NT2/D1 (cell line): ENCODE measurements around the gene RPEL1.
A peak's percentile ranks its signal among the peaks of the same experiment; 100 is the strongest.
"Not testable (repeated sequence)": the region's sequence is repeated elsewhere in the genome, so short reads cannot be mapped to it uniquely, and the experiment has no call there.

Source experiments
- DNase-seq: peaks from one replicate; pipeline ENCODE4 v3.0.0-alpha.2; 2011; ENCODE audit warnings: low read depth, low spot score
- H3K27me3 ChIP-seq: 2 replicates; pipeline ENCODE4 v1.6.0; 2011; ENCODE audit warnings: mild to moderate bottlenecking; ENCODE audit not compliant: insufficient read length, insufficient read depth
- H3K36me3 ChIP-seq: 2 replicates; pipeline ENCODE4 v1.6.1; 2011; ENCODE audit warnings: mild to moderate bottlenecking, low read length, mixed read lengths; ENCODE audit not compliant: insufficient read depth, insufficient read length
- H3K4me1 ChIP-seq: 2 replicates; pipeline ENCODE4 v1.5.1; 2011; ENCODE audit not compliant: insufficient read depth, insufficient read length
- H3K4me3 ChIP-seq: 2 replicates; pipeline ENCODE4 v1.5.1; 2011; ENCODE audit warnings: low read depth; ENCODE audit not compliant: insufficient read length
- H3K9ac ChIP-seq: 2 replicates; pipeline ENCODE4 v1.6.0; 2011; ENCODE audit warnings: low read depth; ENCODE audit not compliant: insufficient read length
- H3K9me3 ChIP-seq: 2 replicates; pipeline ENCODE4 v1.5.1; 2011; ENCODE audit warnings: mild to moderate bottlenecking, low read length; ENCODE audit not compliant: insufficient read depth
- SUZ12 ChIP-seq: IDR thresholded peaks from 2 replicates; pipeline ENCODE4 v1.6.1; 2011; ENCODE audit not compliant: insufficient read length, insufficient read depth; ENCODE audit errors: extremely low read depth
- YY1 ChIP-seq: IDR thresholded peaks from 2 replicates; pipeline ENCODE4 v1.6.1; 2011; ENCODE audit not compliant: insufficient read length, insufficient read depth
- ZNF274 ChIP-seq: IDR thresholded peaks from 2 replicates; pipeline ENCODE4 v1.6.1; 2011; ENCODE audit warnings: mild to moderate bottlenecking, low read depth, low read length

Gene RPEL1

DNA sequence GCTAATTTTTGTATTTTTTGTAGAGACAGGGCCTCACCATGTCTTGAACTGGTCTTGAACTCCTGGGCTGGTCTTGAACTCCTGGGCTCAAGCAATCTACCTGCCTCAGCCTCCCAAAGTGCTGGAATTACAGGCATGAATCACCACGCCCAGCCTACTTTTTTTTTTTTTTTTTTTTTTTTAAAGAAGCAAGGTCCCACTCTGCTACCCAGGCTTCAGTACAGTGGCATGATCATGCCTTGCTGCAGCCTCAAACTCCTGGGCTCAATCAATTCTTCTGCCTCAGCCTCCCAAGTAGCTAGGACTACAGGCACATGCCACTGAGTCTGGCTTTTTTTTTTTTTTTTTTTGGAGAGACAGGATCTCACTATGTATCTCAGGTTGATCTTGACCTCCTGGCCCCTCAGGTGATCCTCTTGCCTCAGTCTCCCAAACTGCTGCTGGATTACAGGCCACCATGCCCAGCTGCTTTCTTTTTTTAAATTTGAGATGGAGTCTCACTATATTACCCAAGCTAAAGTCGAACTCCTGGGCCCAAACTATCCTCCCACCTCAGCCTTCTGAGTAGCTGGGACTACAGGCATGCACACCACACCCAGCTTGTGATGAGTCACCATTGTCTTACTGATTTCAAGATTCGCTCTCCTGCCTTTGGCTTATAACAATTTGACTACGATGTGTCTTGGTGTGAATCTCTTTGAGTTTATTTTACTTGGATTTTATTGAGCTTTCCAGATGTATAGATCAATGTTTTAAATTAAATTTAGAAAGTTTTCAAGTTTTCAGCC is 9.0 kb downstream of the RPEL1 start:
- TF ChIP-seq ZNF274 (no peak), YY1 (no peak), SUZ12 (no peak)

GRCh38 chr10:103256613-103257012 is 10.9 kb downstream of the RPEL1 start:
- DNase-seq, result no peak
- Histone ChIP-seq H3K9me3 (peaks cover 7% of the 10 kb centered on the region; the same call in 1 of the 2 replicates), H3K36me3 (no peaks in the 10 kb centered on the region), H3K27me3 (no peaks in the 10 kb centered on the region), H3K9ac (no peak overlapping the region), H3K4me3 (no peak overlapping the region), H3K4me1 (no peaks in the 10 kb centered on the region)
- TF ChIP-seq YY1, result no peak
- no peak for TF ChIP-seq ZNF274
- TF ChIP-seq SUZ12, result no peak

More for the DNA sequence above, 9.0 kb downstream of the RPEL1 start:
- no peak overlapping the region for H3K4me3 ChIP-seq
- H3K4me1 ChIP-seq, result no peaks in the 10 kb centered on the region
- H3K9ac ChIP-seq, result no peak overlapping the region
- peaks cover 2% of the 10 kb centered on the region; the same call in 1 of the 2 replicates for H3K9me3 ChIP-seq
- no peaks in the 10 kb centered on the region for H3K27me3 ChIP-seq
- DNase-seq, result no peak
- H3K36me3 ChIP-seq, result no peaks in the 10 kb centered on the region

DNA sequence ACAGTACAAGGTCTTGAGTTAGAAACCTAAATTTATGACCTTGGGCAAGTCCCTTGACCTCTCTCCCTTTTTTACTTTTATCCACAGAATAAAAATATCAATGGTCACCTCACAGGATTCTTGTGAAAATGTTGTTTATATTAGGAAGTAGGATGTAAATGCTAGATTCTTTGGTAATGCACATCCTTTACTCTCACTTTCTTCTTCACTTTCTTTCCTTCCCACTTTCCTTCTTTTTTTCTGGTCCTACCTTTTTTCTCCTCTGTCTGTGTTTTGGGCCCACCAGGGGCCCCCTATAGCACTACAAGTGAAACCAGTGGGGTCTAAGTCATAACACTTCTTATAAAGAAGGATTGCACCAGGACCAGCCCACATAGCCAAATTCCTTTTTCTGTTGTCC is 12.1 kb downstream of the RPEL1 start:
- H3K4me3 ChIP-seq, result no peak overlapping the region
- TF ChIP-seq ZNF274 (no peak), YY1 (no peak), SUZ12 (no peak)

GRCh38 chr10:103258928-103259327 is 13.2 kb downstream of the RPEL1 start:
- H3K4me3 ChIP-seq, DNase-seq, H3K9me3 ChIP-seq, H3K27me3 ChIP-seq, H3K4me1 ChIP-seq, H3K9ac ChIP-seq, H3K36me3 ChIP-seq: not testable (repeated sequence)

More for the DNA sequence above, 12.1 kb downstream of the RPEL1 start:
- H3K27me3 ChIP-seq, result no peaks in the 10 kb centered on the region
- H3K36me3 ChIP-seq, result no peaks in the 10 kb centered on the region
- no peak for DNase-seq
- no peaks in the 10 kb centered on the region for H3K4me1 ChIP-seq
- no peak overlapping the region for H3K9ac ChIP-seq
- peaks cover 7% of the 10 kb centered on the region; the same call in 1 of the 2 replicates for H3K9me3 ChIP-seq

- Histone ChIP-seq H3K4me1 (no peaks in the 10 kb centered on the region), H3K9ac (no peak overlapping the region), H3K36me3 (no peaks in the 10 kb centered on the region), H3K9me3 (peaks cover 7% of the 10 kb centered on the region; the same call in 1 of the 2 replicates), H3K4me3 (no peak overlapping the region), H3K27me3 (no peaks in the 10 kb centered on the region)
- no peak for DNase-seq
- TF ChIP-seq YY1 (no peak), SUZ12 (no peak)
Measured at GRCh38 chr10:103259989-103260388, 14.3 kb downstream of the RPEL1 start.

DNA sequence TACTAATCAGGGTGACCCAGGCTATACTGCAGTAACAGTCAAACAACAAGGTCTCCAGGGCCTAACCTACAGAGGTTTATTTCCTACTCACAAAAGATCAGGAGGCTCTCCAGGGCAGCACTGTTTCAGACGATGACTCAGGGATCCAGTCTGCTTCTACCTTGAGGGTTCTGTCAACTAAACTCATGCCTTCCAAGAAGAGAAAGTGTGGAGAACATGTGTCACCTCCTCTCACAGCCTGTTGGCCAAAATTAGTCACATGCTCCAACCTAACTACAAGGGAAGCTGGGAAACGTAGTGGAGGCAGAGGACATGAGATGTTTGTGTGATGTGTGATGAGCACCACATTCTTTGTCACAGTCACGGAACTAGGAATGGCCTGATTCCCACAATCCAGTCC is 16.5 kb downstream of the RPEL1 start:
- Histone ChIP-seq H3K4me3 (no peak overlapping the region), H3K27me3 (peaks cover 3% of the 10 kb centered on the region), H3K4me1 (no peaks in the 10 kb centered on the region), H3K9me3 (peaks cover 7% of the 10 kb centered on the region; the same call in 1 of the 2 replicates), H3K36me3 (no peaks in the 10 kb centered on the region), H3K9ac (no peak overlapping the region)
- TF ChIP-seq ZNF274 (no peak), SUZ12 (no peak)
- no peak for DNase-seq

- no peaks in the 10 kb centered on the region for H3K4me1 ChIP-seq
- H3K27me3 ChIP-seq, result peaks cover 3% of the 10 kb centered on the region
- DNase-seq, result peak; percentile 64
- no peaks in the 10 kb centered on the region for H3K9me3 ChIP-seq
- TF ChIP-seq SUZ12 (no peak), YY1 (no peak)
- no peaks in the 10 kb centered on the region for H3K36me3 ChIP-seq
- no peak overlapping the region for H3K9ac ChIP-seq
- H3K4me3 ChIP-seq, result no peak overlapping the region
Measured at GRCh38 chr10:103265717-103266329, 20.1 kb downstream of the RPEL1 start.
